HepG2 (cell line): ENCODE data around the gene RTN4. TPM values are rescaled to one million over a fixed set of nuclear protein-coding genes. Genes with fewer than 3 reads are reported as not detected.

ENCODE experiments used
- ATAC-seq: fragments of 200-7000 bp; cut with Tn5 transposase; 3 replicates; pipeline ENCODE4 v1.9.1; 2020; ENCODE audit warnings: mild to moderate bottlenecking, moderate library complexity
- BruUV-seq: library from RNA; stranded (reverse); fragments of 400-500 nt; replicated peaks from 2 replicates; lab custom pipeline; 2021; lab: Mats Ljungman, UMichigan
- CTCF ChIA-PET: fragments of 300-600 bp; formaldehyde crosslinking; extraction: SDS; loops from one replicate; lab custom pipeline; 2021; ENCODE audit warnings: low total read pairs, inconsistent platforms, low intra/inter-chr PET ratio; lab: Yijun Ruan, JAX
- POLR2A ChIA-PET: fragments of 350-600 bp; sonication (Branson Sonifier 250); formaldehyde crosslinking; loops from one replicate; lab custom pipeline; 2020; ENCODE audit warnings: antibody characterized with exemption, inconsistent platforms; lab: Yijun Ruan, JAX
- DNase-seq: peaks from one replicate; pipeline ENCODE4 v3.0.0-alpha.2; 2015; ENCODE audit warnings: low spot score
- FAIRE-seq: peaks from 3 replicates; lab custom pipeline; 2011; peaks lifted over from hg19 to GRCh38; lab: Jason Lieb, UNC
- H2AFZ ChIP-seq: one replicate; pipeline ENCODE4 v1.6.1; 2011; ENCODE audit warnings: low read length, inconsistent platforms
- H3K27ac ChIP-seq: fragments of 300-600 bp; 3 replicates; pipeline ENCODE4 v1.8.0; 2011; ENCODE audit warnings: mixed run types, mild to moderate bottlenecking, mixed read lengths, low read length, inconsistent platforms; ENCODE audit not compliant: insufficient read depth; ENCODE audit errors: extremely low read length
- H3K27me3 ChIP-seq, 2 experiments: fragments of 200-600 bp in 1 of 2; 2 replicates in 1 of 2; 3 replicates in 1 of 2; pipeline versions ENCODE4 v1.6.0 to v1.8.0; 2011; ENCODE audit warnings: low read length in 2 of 2, mild to moderate bottlenecking in 2 of 2, moderate library complexity in 2 of 2, inconsistent platforms in 1 of 2; ENCODE audit not compliant: insufficient read depth in 2 of 2, control insufficient read depth in 1 of 2
- H3K36me3 ChIP-seq, 2 experiments: fragments of 200-600 bp in 1 of 2; replicated peaks in 1 of 2; 2 replicates in 1 of 2; 3 replicates in 1 of 2; pipeline versions ENCODE4 v1.5.1 to v1.8.0; 2011; ENCODE audit warnings: low read length in 2 of 2, inconsistent platforms in 1 of 2; ENCODE audit not compliant: insufficient read depth in 2 of 2, control insufficient read depth in 1 of 2
- H3K4me1 ChIP-seq: 2 replicates; pipeline ENCODE4 v1.5.1; 2012; ENCODE audit warnings: low read length, inconsistent platforms; ENCODE audit not compliant: insufficient read depth
- H3K4me2 ChIP-seq: 2 replicates; pipeline ENCODE4 v1.6.0; 2011; ENCODE audit warnings: low read depth, low read length, inconsistent platforms
- H3K4me3 ChIP-seq, 3 experiments: fragments of 200-600 bp in 1 of 3; sonication (generic), shearing (Covaris generic) in 1 of 3; replicated peaks in 1 of 3; 2 replicates each; pipeline ENCODE4 v1.5.1; 2011 to 2016; ENCODE audit warnings: low read length in 3 of 3, inconsistent platforms in 2 of 3, low read depth in 2 of 3, mild to moderate bottlenecking in 2 of 3, control low read depth in 1 of 3, mixed read lengths in 1 of 3; ENCODE audit not compliant: insufficient read depth in 1 of 3
- H3K79me2 ChIP-seq: one replicate; pipeline ENCODE4 v1.6.1; 2011; ENCODE audit warnings: low read length, inconsistent platforms; ENCODE audit not compliant: insufficient read depth
- H3K9ac ChIP-seq: 2 replicates; pipeline ENCODE4 v1.6.0; 2011; ENCODE audit warnings: mild to moderate bottlenecking, low read depth, low read length, inconsistent platforms; ENCODE audit not compliant: insufficient read depth
- H3K9me3 ChIP-seq: 2 replicates; pipeline ENCODE4 v1.5.1; 2012; ENCODE audit warnings: mild to moderate bottlenecking, low read length
- H4K20me1 ChIP-seq: 2 replicates; pipeline ENCODE4 v1.6.0; 2011; ENCODE audit warnings: inconsistent platforms, mild to moderate bottlenecking, low read length, moderate library complexity; ENCODE audit not compliant: insufficient read depth
- GTF2F1 ChIP-seq: fragments of 150-350 bp; IDR thresholded peaks from 2 replicates; pipeline ENCODE4 v1.6.1; 2014; ENCODE audit warnings: low read length
- PPARG ChIP-seq: conservative IDR thresholded peaks from 2 replicates; pipeline ENCODE4 v1.6.1; 2016; ENCODE audit warnings: missing biosample characterization, missing genetic modification reagents
- ZNF225 ChIP-seq: sonication (generic); formaldehyde crosslinking; IDR thresholded peaks from 2 replicates; pipeline ENCODE4 v1.4.0; 2020; ENCODE audit warnings: mild to moderate bottlenecking, missing genetic modification reagents
- WGBS: methylation state at CpG from one replicate; pipeline ENCODE4 v1.1.6; 2017; ENCODE audit warnings: low lambda C conversion rate; 5-methylcytosine and 5-hydroxymethylcytosine counted together
- in situ Hi-C: cut with HindIII; loops from 2 replicates; pipeline ENCODE4 v1.10.0; 2017; ENCODE audit warnings: low pct_unique_long_range_greater_than_20kb; ENCODE audit not compliant: extremely low pct_ligation_motif_present
- intact Hi-C: fragments of 100-400 bp; cut with micrococcal nuclease; formaldehyde crosslinking; loops from one replicate; pipeline ENCODE4 v1.10.0; 2022; ENCODE audit not compliant: unreplicated experiment
- polyA plus RNA-seq, 8 experiments: library from polyadenylated mRNA; depleted of rRNA in 3 of 8; stranded (reverse) in 7 of 8; unstranded in 1 of 8; fragments of >200 nt; fragmentation: Illumina TruSeq in 4 of 8; extraction: Trizol in 4 of 8; gene quantifications; 2 replicates each; pipeline versions ENCODE4 v1.2.1 to v1.2.3, GENCODE V29; 2011 to 2016; ENCODE audit warnings: low read depth in 4 of 8, missing spikeins in 1 of 8, mixed read lengths in 1 of 8; ENCODE audit not compliant: insufficient read depth in 1 of 8
- total RNA-seq, 5 experiments: library from RNA; depleted of rRNA; stranded (reverse); fragments of >200 nt; fragmentation: Illumina TruSeq; extraction: Trizol; gene quantifications; 2 replicates each; pipeline ENCODE4 v1.2.3, GENCODE V29; 2016; ENCODE audit warnings: low read depth in 1 of 5
- TF ChIP-seq, protein P1 (sequence below): sonication (generic); IDR thresholded peaks from 2 replicates; pipeline ENCODE4 v1.6.1; 2016; ENCODE audit warnings: low read depth, borderline replicate concordance
- TF ChIP-seq, protein P2 (sequence below): sonication (generic); formaldehyde crosslinking; IDR thresholded peaks from 2 replicates; pipeline ENCODE4 v1.4.0; 2020; ENCODE audit warnings: missing genetic modification reagents, mild to moderate bottlenecking, borderline replicate concordance
- TF ChIP-seq, protein P3 (sequence below): sonication (generic); formaldehyde crosslinking; IDR thresholded peaks from 2 replicates; pipeline ENCODE4 v1.4.0; 2020; ENCODE audit warnings: missing genetic modification reagents, borderline replicate concordance
- TF ChIP-seq, protein P4 (sequence below): sonication (generic); formaldehyde crosslinking; IDR thresholded peaks from 2 replicates; pipeline ENCODE4 v1.5.0; 2020; ENCODE audit warnings: mild to moderate bottlenecking, missing genetic modification reagents
- TF ChIP-seq, protein P5 (sequence below): sonication (generic); formaldehyde crosslinking; IDR thresholded peaks from 2 replicates; pipeline ENCODE4 v1.5.1; 2020; ENCODE audit warnings: mild to moderate bottlenecking, missing genetic modification reagents, moderate library complexity
- TF ChIP-seq, protein P6 (sequence below): sonication (generic); formaldehyde crosslinking; IDR thresholded peaks from 2 replicates; pipeline ENCODE4 v1.4.0; 2020; ENCODE audit warnings: missing genetic modification reagents

RTN4 gene
- total and polyA plus RNA-seq, 2 of the 13 experiments (the other 11 are each of a cell fraction or from before 2014, with no cell fraction given): 98.4 to 133 TPM

DNA sequence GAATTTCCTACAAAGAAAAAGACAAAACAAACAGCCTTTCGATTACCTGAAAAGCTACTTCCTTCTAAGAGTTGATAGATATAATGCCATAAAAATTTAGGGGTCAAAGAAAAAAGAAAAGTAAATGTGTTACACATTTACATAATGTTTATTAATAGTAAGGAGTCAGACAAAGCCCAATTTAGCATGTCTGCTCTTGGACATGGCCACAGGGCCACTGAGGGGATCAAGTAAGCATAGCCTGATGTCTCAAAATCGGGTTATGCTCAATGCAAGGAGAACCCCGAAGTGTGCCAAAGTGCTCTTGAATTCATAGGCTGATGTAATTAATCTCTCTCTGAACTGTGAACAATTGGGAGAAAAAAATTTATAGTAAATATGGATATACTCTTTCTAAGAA, 61.6 kb downstream of the RTN4 start:
- no TSS peak for BruUV-seq
- no peak for ATAC-seq
- peaks cover 7 to 24% of the 10 kb centered on the region in 2 experiments for H3K36me3 ChIP-seq
- no peak overlapping the region for H3K4me2 ChIP-seq
- no peak overlapping the region for H3K4me3 ChIP-seq
- H3K9ac ChIP-seq: no peak overlapping the region
- WGBS: 99% methylated on average over 3 of the region's 3 CpGs
- H3K27ac ChIP-seq: no peak overlapping the region
- TF ChIP-seq PPARG (CRISPR knock-in tag) (no peak), ZNF225 (CRISPR knock-in tag) (no peak), GTF2F1 (no peak)
- TF ChIP-seq, protein P1, sequence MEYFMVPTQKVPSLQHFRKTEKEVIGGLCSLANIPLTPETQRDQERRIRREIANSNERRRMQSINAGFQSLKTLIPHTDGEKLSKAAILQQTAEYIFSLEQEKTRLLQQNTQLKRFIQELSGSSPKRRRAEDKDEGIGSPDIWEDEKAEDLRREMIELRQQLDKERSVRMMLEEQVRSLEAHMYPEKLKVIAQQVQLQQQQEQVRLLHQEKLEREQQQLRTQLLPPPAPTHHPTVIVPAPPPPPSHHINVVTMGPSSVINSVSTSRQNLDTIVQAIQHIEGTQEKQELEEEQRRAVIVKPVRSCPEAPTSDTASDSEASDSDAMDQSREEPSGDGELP: no peak
- TF ChIP-seq, protein P2, sequence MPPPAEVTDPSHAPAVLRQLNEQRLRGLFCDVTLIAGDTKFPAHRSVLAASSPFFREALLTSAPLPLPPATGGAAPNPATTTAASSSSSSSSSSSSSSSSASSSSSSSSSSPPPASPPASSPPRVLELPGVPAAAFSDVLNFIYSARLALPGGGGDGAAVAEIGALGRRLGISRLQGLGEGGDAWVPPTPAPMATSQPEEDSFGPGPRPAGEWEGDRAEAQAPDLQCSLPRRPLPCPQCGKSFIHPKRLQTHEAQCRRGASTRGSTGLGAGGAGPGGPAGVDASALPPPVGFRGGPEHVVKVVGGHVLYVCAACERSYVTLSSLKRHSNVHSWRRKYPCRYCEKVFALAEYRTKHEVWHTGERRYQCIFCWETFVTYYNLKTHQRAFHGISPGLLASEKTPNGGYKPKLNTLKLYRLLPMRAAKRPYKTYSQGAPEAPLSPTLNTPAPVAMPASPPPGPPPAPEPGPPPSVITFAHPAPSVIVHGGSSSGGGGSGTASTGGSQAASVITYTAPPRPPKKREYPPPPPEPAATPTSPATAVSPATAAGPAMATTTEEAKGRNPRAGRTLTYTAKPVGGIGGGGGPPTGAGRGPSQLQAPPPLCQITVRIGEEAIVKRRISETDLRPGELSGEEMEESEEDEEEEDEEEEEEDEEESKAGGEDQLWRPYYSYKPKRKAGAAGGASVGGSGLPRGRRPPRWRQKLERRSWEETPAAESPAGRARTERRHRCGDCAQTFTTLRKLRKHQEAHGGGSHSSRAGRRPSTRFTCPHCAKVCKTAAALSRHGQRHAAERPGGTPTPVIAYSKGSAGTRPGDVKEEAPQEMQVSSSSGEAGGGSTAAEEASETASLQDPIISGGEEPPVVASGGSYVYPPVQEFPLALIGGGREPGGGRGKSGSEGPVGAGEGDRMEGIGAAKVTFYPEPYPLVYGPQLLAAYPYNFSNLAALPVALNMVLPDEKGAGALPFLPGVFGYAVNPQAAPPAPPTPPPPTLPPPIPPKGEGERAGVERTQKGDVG (CRISPR knock-in tag): no peak
- TF ChIP-seq, protein P3, sequence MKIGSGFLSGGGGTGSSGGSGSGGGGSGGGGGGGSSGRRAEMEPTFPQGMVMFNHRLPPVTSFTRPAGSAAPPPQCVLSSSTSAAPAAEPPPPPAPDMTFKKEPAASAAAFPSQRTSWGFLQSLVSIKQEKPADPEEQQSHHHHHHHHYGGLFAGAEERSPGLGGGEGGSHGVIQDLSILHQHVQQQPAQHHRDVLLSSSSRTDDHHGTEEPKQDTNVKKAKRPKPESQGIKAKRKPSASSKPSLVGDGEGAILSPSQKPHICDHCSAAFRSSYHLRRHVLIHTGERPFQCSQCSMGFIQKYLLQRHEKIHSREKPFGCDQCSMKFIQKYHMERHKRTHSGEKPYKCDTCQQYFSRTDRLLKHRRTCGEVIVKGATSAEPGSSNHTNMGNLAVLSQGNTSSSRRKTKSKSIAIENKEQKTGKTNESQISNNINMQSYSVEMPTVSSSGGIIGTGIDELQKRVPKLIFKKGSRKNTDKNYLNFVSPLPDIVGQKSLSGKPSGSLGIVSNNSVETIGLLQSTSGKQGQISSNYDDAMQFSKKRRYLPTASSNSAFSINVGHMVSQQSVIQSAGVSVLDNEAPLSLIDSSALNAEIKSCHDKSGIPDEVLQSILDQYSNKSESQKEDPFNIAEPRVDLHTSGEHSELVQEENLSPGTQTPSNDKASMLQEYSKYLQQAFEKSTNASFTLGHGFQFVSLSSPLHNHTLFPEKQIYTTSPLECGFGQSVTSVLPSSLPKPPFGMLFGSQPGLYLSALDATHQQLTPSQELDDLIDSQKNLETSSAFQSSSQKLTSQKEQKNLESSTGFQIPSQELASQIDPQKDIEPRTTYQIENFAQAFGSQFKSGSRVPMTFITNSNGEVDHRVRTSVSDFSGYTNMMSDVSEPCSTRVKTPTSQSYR (CRISPR knock-in tag): no peak
- TF ChIP-seq, protein P4, sequence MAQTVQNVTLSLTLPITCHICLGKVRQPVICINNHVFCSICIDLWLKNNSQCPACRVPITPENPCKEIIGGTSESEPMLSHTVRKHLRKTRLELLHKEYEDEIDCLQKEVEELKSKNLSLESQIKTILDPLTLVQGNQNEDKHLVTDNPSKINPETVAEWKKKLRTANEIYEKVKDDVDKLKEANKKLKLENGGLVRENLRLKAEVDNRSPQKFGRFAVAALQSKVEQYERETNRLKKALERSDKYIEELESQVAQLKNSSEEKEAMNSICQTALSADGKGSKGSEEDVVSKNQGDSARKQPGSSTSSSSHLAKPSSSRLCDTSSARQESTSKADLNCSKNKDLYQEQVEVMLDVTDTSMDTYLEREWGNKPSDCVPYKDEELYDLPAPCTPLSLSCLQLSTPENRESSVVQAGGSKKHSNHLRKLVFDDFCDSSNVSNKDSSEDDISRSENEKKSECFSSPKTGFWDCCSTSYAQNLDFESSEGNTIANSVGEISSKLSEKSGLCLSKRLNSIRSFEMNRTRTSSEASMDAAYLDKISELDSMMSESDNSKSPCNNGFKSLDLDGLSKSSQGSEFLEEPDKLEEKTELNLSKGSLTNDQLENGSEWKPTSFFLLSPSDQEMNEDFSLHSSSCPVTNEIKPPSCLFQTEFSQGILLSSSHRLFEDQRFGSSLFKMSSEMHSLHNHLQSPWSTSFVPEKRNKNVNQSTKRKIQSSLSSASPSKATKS (CRISPR knock-in tag): no peak
- TF ChIP-seq, protein P5, sequence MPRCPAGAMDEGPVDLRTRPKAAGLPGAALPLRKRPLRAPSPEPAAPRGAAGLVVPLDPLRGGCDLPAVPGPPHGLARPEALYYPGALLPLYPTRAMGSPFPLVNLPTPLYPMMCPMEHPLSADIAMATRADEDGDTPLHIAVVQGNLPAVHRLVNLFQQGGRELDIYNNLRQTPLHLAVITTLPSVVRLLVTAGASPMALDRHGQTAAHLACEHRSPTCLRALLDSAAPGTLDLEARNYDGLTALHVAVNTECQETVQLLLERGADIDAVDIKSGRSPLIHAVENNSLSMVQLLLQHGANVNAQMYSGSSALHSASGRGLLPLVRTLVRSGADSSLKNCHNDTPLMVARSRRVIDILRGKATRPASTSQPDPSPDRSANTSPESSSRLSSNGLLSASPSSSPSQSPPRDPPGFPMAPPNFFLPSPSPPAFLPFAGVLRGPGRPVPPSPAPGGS (CRISPR knock-in tag): no peak
- TF ChIP-seq, protein P6, sequence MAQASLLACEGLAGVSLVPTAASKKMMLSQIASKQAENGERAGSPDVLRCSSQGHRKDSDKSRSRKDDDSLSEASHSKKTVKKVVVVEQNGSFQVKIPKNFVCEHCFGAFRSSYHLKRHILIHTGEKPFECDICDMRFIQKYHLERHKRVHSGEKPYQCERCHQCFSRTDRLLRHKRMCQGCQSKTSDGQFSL (CRISPR knock-in tag): no peak
- no peaks in the 10 kb centered on the region for H3K4me1 ChIP-seq
- CTCF ChIA-PET: no interaction called here
- intact Hi-C loops (no loop called here), in situ Hi-C loops (no loop called here)
- peaks cover 10% of the 10 kb centered on the region for H4K20me1 ChIP-seq
- H3K9me3 ChIP-seq: no peaks in the 10 kb centered on the region
- no peaks in the 10 kb centered on the region for H3K27me3 ChIP-seq
- no peak for DNase-seq
- no peak for FAIRE-seq
- POLR2A ChIA-PET: no interaction called here
- peaks cover 55% of the 10 kb centered on the region for H3K79me2 ChIP-seq
- no peak overlapping the region for H2AFZ ChIP-seq
